ENCODE data around the gene ZNF784.

GRCh38 chr19:55632463-55632834 is 8.1 kb upstream of the ZNF784 start:
- no peak for TF ChIP-seq YY1 (IDR thresholded peaks at IDR 0.05; ENCODE audit: low read depth)
- TF ChIP-seq CEBPB (IDR thresholded peaks at IDR 0.05), result no peak
- no peak for TF ChIP-seq CREB1 (IDR thresholded peaks at IDR 0.05; ENCODE audit: low read depth)

Data from Ishikawa (cell line).